GM23248 (cell line): Measurements from ENCODE around the gene MEX3D. TPM values are rescaled to one million over a fixed set of nuclear protein-coding genes. Genes with fewer than 3 reads are reported as not detected.

Experiments used
- DNase-seq: peaks from one replicate; pipeline ENCODE4 v3.0.0-alpha.2; 2015
- H2AFZ ChIP-seq: fragments of 200-600 bp; sonication (generic); 2 replicates; pipeline ENCODE4 v1.6.1; 2016; ENCODE audit warnings: antibody characterized with exemption
- H3F3A ChIP-seq: fragments of 200-600 bp; sonication (generic); 2 replicates; pipeline ENCODE4 v1.6.1; 2016; ENCODE audit warnings: mild to moderate bottlenecking, antibody characterized with exemption, mixed run types; ENCODE audit not compliant: insufficient read depth
- H3K27ac ChIP-seq: fragments of 200-600 bp; sonication (generic); 2 replicates; pipeline ENCODE4 v1.5.1; 2016; ENCODE audit warnings: mild to moderate bottlenecking
- H3K27me3 ChIP-seq: fragments of 200-600 bp; sonication (generic); replicated peaks from 2 replicates; pipeline ENCODE4 v1.6.1; 2016; ENCODE audit warnings: mild to moderate bottlenecking; ENCODE audit not compliant: insufficient read depth
- H3K36me3 ChIP-seq: fragments of 200-600 bp; sonication (generic); 2 replicates; pipeline ENCODE4 v1.6.1; 2016; ENCODE audit warnings: low read depth, mild to moderate bottlenecking
- H3K4me1 ChIP-seq: fragments of 200-600 bp; sonication (generic); 2 replicates; pipeline ENCODE4 v1.6.1; 2016; ENCODE audit warnings: mild to moderate bottlenecking; ENCODE audit not compliant: insufficient read depth
- H3K4me2 ChIP-seq: fragments of 200-600 bp; sonication (generic); one replicate; pipeline ENCODE4 v1.6.1; 2016; ENCODE audit warnings: mild to moderate bottlenecking; ENCODE audit not compliant: unreplicated experiment
- H3K4me3 ChIP-seq: fragments of 200-600 bp; sonication (generic); 2 replicates; pipeline ENCODE4 v1.5.1; 2016; ENCODE audit warnings: mild to moderate bottlenecking
- H3K79me2 ChIP-seq: fragments of 200-600 bp; sonication (generic); 2 replicates; pipeline ENCODE4 v1.6.1; 2016; ENCODE audit warnings: mild to moderate bottlenecking; ENCODE audit not compliant: insufficient read depth
- H3K9ac ChIP-seq: fragments of 200-600 bp; sonication (generic); 2 replicates; pipeline ENCODE4 v1.6.1; 2016; ENCODE audit warnings: mild to moderate bottlenecking
- H3K9me2 ChIP-seq: fragments of 200-600 bp; sonication (generic); 2 replicates; pipeline ENCODE4 v1.6.1; 2016; ENCODE audit warnings: mixed run types, mild to moderate bottlenecking, moderate library complexity; ENCODE audit not compliant: insufficient read depth
- H3K9me3 ChIP-seq: fragments of 200-600 bp; sonication (generic); one replicate; pipeline ENCODE4 v1.6.1; 2017; ENCODE audit warnings: low read depth
- H4K20me1 ChIP-seq: fragments of 200-600 bp; sonication (generic); 2 replicates; pipeline ENCODE4 v1.6.0; 2016; ENCODE audit not compliant: insufficient read depth
- EZH2 ChIP-seq: fragments of 200-600 bp; sonication (generic); IDR thresholded peaks from 2 replicates; pipeline ENCODE4 v1.6.1; 2018; ENCODE audit warnings: antibody characterized with exemption, mild to moderate bottlenecking; ENCODE audit not compliant: insufficient read depth, poor library complexity, severe bottlenecking
- EZH2phosphoT487 ChIP-seq: fragments of 200-600 bp; sonication (generic); IDR thresholded peaks from 2 replicates; pipeline ENCODE4 v1.6.1; 2018; ENCODE audit warnings: antibody characterized with exemption, moderate library complexity, mild to moderate bottlenecking, low read depth; ENCODE audit not compliant: insufficient read depth
- WGBS, 2 experiments: methylation state at CpG; one replicate each; pipeline ENCODE4 v1.1.6; 2015 to 2017; ENCODE audit warnings: low lambda C conversion rate in 2 of 2, low coverage in 1 of 2; ENCODE audit errors: missing lambda C conversion rate in 2 of 2; 5-methylcytosine and 5-hydroxymethylcytosine counted together
- in situ Hi-C: fragments of 300-500 bp; cut with MboI; formaldehyde crosslinking; loops from 2 replicates; pipeline ENCODE4 v1.15.0; 2020
- polyA plus RNA-seq: library from polyadenylated mRNA; unstranded; fragments of >200 nt; fragmentation: Nextera tagmentation; extraction: Ambion mirVana; gene quantifications from 2 replicates; pipeline ENCODE4 v1.2.1, GENCODE V29; 2016
- total RNA-seq: library from RNA; depleted of rRNA; stranded (reverse); fragments of >200 nt; shearing (Covaris generic); gene quantifications from 2 replicates; pipeline ENCODE4 v1.2.3, GENCODE V29; 2014

Gene MEX3D
- total and polyA plus RNA-seq, 2 experiments from 2014 or later: 2.6 to 50.3 TPM

DNA sequence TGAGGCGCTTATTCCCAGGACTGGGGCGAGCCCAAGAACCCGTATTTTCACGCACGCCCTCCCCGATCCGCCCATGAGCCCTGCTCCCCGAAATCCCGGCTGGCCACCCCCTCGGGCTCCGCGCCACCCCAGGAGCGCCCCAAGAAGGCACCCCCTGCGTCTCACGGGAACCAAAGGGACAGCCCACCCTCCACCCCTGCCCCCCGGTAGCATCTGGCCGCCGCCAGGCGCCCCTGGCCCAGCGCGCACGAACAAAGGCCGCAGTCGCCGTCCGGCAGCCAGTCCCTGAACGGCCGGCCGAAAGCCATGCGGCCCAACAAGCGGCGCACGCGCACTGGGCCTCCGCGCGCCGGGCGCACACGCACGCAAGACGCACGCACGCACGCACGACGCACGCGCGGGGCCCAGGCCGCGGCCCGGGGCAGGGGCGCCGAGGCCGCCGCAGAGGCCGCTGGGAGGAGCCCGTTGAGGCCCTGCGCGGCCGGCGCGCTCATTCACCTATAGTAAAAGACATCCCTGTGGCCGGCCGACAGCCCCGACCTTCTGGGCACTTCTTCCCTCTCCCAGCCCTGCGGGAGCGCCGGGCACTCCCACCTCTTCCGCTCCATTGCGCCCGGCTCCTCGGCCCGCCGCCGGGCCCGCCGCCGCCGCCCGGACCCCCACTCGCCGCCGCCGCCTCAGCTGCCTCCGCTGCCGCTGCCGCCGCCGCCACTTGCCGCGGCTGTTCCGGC, 24.1 kb upstream of the MEX3D start:
- Histone ChIP-seq H4K20me1 (no peaks in the 10 kb centered on the region), H3K4me3 (peak overlapping the region; percentile 99), H3F3A (peaks cover 15% of the 10 kb centered on the region; the same call in 1 of the 2 replicates), H3K4me2 (peak overlapping the region; percentile 79), H3K9me3 (no peaks in the 10 kb centered on the region), H3K36me3 (peaks cover 11% of the 10 kb centered on the region; the same call in 1 of the 2 replicates), H3K9ac (peak overlapping the region; percentile 99), H2AFZ (peak overlapping the region; percentile 70; the same call in 1 of the 2 replicates), H3K27me3 (no peaks in the 10 kb centered on the region), H3K4me1 (peaks cover 18% of the 10 kb centered on the region), H3K9me2 (no peaks in the 10 kb centered on the region), H3K79me2 (peaks cover 50% of the 10 kb centered on the region), H3K27ac (peak overlapping the region; percentile 90)
- TF ChIP-seq EZH2: no peak
- TF ChIP-seq EZH2phosphoT487: no peak
- peak; percentile 96 for DNase-seq
- in situ Hi-C loops: no loop called here
- 1% methylated on average over 46 to 49 of the region's 94 CpGs for WGBS, 2 experiments

GRCh38 chr19:1591421-1592023, 23.4 kb upstream of the MEX3D start:
- peak overlapping the region; percentile 90 for H3K27ac ChIP-seq

DNA sequence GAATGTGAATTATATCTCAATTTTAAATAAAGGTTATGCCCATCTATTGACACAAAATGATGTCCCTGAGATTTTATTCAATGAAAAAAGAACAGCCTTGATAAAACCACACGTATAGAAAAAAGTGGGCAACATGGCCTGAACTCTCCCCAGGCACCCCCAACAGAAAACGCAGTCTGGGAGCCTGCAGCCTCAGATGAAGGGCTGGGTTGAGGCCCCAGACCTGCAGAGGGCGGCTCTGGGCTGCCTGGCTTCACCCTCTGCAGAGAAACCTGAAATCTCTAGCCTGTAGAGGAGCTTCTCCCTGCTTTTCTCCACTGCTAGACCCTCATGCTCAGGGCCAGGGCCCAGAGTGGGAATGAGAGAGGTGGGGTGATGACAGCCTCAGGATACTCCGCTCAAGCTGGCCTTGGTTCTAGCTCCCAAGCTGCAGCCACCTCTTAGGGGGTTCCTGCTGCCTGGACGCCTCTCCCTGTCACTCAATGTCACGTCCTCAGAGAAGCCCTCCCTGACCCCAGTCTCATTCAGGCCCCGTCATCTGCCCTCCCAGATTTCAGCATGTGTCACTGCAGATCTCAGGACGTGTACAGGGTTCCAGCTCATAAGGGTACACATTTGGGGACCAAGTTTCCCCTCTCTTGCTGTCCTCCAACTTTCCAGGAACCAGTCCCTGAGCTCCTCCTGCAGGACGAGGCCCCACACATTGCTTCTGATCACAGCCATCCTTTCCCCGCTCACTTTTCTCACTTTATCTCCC, 22.7 kb upstream of the MEX3D start:
- Histone ChIP-seq H3K27me3 (no peaks in the 10 kb centered on the region), H3K4me3 (peak overlapping the region; percentile 99), H3K4me2 (peak overlapping the region; percentile 79), H2AFZ (no peak overlapping the region), H3F3A (peaks cover 13% of the 10 kb centered on the region; the same call in 1 of the 2 replicates), H3K79me2 (peaks cover 63% of the 10 kb centered on the region), H3K27ac (peak overlapping the region; percentile 90), H3K9ac (peak overlapping the region; percentile 99), H3K9me2 (no peaks in the 10 kb centered on the region), H3K9me3 (no peaks in the 10 kb centered on the region), H3K36me3 (no peaks in the 10 kb centered on the region), H4K20me1 (no peaks in the 10 kb centered on the region), H3K4me1 (peaks cover 18% of the 10 kb centered on the region)
- in situ Hi-C loops: no loop called here
- 33 to 37% methylated on average over 10 of the region's 10 CpGs for WGBS, 2 experiments
- peak; percentile 57 for DNase-seq
- no peak for TF ChIP-seq EZH2
- TF ChIP-seq EZH2phosphoT487: no peak

More at GRCh38 chr19:1591421-1592023, 23.4 kb upstream of the MEX3D start:
- DNase-seq: peak; percentile 32
- no peaks in the 10 kb centered on the region for H3K9me3 ChIP-seq
- no peaks in the 10 kb centered on the region for H4K20me1 ChIP-seq
- in situ Hi-C loops: no loop called here
- no peaks in the 10 kb centered on the region for H3K27me3 ChIP-seq
- peak overlapping the region; percentile 99 for H3K4me3 ChIP-seq
- H3K9ac ChIP-seq: peak overlapping the region; percentile 99
- WGBS, 2 experiments: 1 to 4% methylated on average over 21 to 31 of the region's 31 CpGs
- 0 out of 2 replicates have a peak, but pooled peaks cover 5% of the 10 kb centered on the region for H3K36me3 ChIP-seq
- H3K4me2 ChIP-seq: peak overlapping the region; percentile 79
- peaks cover 15% of the 10 kb centered on the region; the same call in 1 of the 2 replicates for H3F3A ChIP-seq
- peak overlapping the region; percentile 70; the same call in 1 of the 2 replicates for H2AFZ ChIP-seq
- no peaks in the 10 kb centered on the region for H3K9me2 ChIP-seq
- H3K4me1 ChIP-seq: peaks cover 18% of the 10 kb centered on the region
- H3K79me2 ChIP-seq: peaks cover 56% of the 10 kb centered on the region
- TF ChIP-seq EZH2phosphoT487: no peak
- TF ChIP-seq EZH2: no peak

GRCh38 chr19:1587872-1588271, 19.7 kb upstream of the MEX3D start:
- Histone ChIP-seq H3K79me2 (peaks cover 87% of the 10 kb centered on the region), H3K4me1 (peaks cover 18% of the 10 kb centered on the region), H3K36me3 (peaks cover 5% of the 10 kb centered on the region), H4K20me1 (no peaks in the 10 kb centered on the region), H3K4me2 (no peak overlapping the region), H3K4me3 (no peak overlapping the region), H3K27me3 (no peaks in the 10 kb centered on the region), H3K9ac (no peak overlapping the region), H3K9me3 (no peaks in the 10 kb centered on the region), H3K9me2 (no peaks in the 10 kb centered on the region), H3K27ac (no peak overlapping the region), H3F3A (no peaks in the 10 kb centered on the region), H2AFZ (no peak overlapping the region)
- WGBS, 2 experiments: 51 to 61% methylated on average over 9 of the region's 9 CpGs
- in situ Hi-C loops: no loop called here
- TF ChIP-seq EZH2phosphoT487 (no peak), EZH2 (no peak)
- DNase-seq: no peak
